A549 (cell line): Measurements from ENCODE around the gene NR5A2. TPM values are rescaled to one million over a fixed set of nuclear protein-coding genes. Genes with fewer than 3 reads are reported as not detected.

Source experiments
- ATAC-seq, 2 experiments: fragments of 200-7000 bp in 1 of 2; fragments of >200 bp in 1 of 2; cut with Nextera tagmentation in 1 of 2; cut with Tn5 transposase in 1 of 2; 3 replicates each; pipeline versions ENCODE4 v1.8.0 to v1.9.1; 2018 to 2020; ENCODE audit warnings: mild to moderate bottlenecking in 1 of 2, moderate library complexity in 1 of 2
- CTCF ChIA-PET: fragments of 300-600 bp; sonication (Branson Sonifier 250); formaldehyde crosslinking; extraction: SDS; loops from one replicate; lab custom pipeline; 2021; ENCODE audit warnings: antibody characterized with exemption, inconsistent platforms; lab: Yijun Ruan, JAX
- POLR2A ChIA-PET: fragments of 350-600 bp; formaldehyde crosslinking; extraction: SDS; loops from one replicate; lab custom pipeline; 2021; ENCODE audit warnings: antibody characterized with exemption, inconsistent platforms; lab: Yijun Ruan, JAX
- DNase-seq, 2 experiments: peaks; one replicate each; pipeline versions ENCODE4 v3.0.0 to v3.0.0-alpha.2; 2011 to 2016; ENCODE audit warnings: low read depth in 1 of 2, low spot score in 1 of 2
- FAIRE-seq: peaks from 2 replicates; lab custom pipeline; 2011; peaks lifted over from hg19 to GRCh38; lab: Jason Lieb, UNC
- H3K27ac ChIP-seq, 2 experiments: fragments of >200 bp; sonication (Bioruptor Twin); formaldehyde crosslinking; 3 replicates each; pipeline ENCODE4 v1.5.1; 2016 to 2017
- H3K4me1 ChIP-seq: fragments of >200 bp; sonication (Bioruptor Twin); formaldehyde crosslinking; 3 replicates; pipeline ENCODE4 v1.6.1; 2016
- H3K4me2 ChIP-seq: fragments of >200 bp; sonication (Bioruptor Twin); formaldehyde crosslinking; 3 replicates; pipeline ENCODE4 v1.6.1; 2016
- H3K4me3 ChIP-seq: fragments of >200 bp; sonication (Bioruptor Twin); formaldehyde crosslinking; 3 replicates; pipeline ENCODE4 v1.5.1; 2016
- H3K9me3 ChIP-seq: fragments of >200 bp; sonication (Bioruptor Twin); formaldehyde crosslinking; 3 replicates; pipeline ENCODE4 v1.6.1; 2016
- CHD2 ChIP-seq: fragments of 150-350 bp; IDR thresholded peaks from 2 replicates; pipeline ENCODE4 v1.6.1; 2014; ENCODE audit warnings: low read length; ENCODE audit not compliant: partially characterized antibody
- CHD4 ChIP-seq: fragments of 200-600 bp; sonication (generic); IDR thresholded peaks from 2 replicates; pipeline ENCODE4 v1.6.1; 2016; ENCODE audit warnings: antibody characterized with exemption, mild to moderate bottlenecking, borderline replicate concordance
- E2F6 ChIP-seq: IDR thresholded peaks from 2 replicates; pipeline ENCODE4 v1.6.1; 2012; ENCODE audit warnings: low read depth, borderline replicate concordance
- EP300 ChIP-seq, 2 experiments: fragments of >200 bp; sonication (Bioruptor Twin); formaldehyde crosslinking; IDR thresholded peaks; 2 replicates in 1 of 2; 3 replicates in 1 of 2; pipeline ENCODE4 v1.6.1; 2016 to 2017
- ESRRA ChIP-seq: fragments of 150-350 bp; IDR thresholded peaks from 2 replicates; pipeline ENCODE4 v1.6.1; 2014; ENCODE audit warnings: mild to moderate bottlenecking, low read length, borderline replicate concordance
- FOSB ChIP-seq: fragments of 250-450 bp; sonication (Bioruptor Pico); IDR thresholded peaks from 2 replicates; pipeline ENCODE4 v1.5.0; 2020; ENCODE audit warnings: mild to moderate bottlenecking, moderate library complexity
- FOSL2 ChIP-seq, 2 experiments: fragments of 450-650 bp in 1 of 2; fragments of >200 bp in 1 of 2; sonication (Bioruptor Twin) in 1 of 2; formaldehyde crosslinking; IDR thresholded peaks; 2 replicates each; pipeline versions ENCODE4 v1.5.0 to v1.6.1; 2016 to 2020; ENCODE audit warnings: mild to moderate bottlenecking in 1 of 2, moderate library complexity in 1 of 2
- FOXS1 ChIP-seq: fragments of 250-450 bp; sonication (Bioruptor Pico); IDR thresholded peaks from 2 replicates; pipeline ENCODE4 v1.5.0; 2020; ENCODE audit warnings: mild to moderate bottlenecking, moderate library complexity
- HOXA7 ChIP-seq: fragments of 250-450 bp; sonication (Bioruptor Pico); IDR thresholded peaks from 2 replicates; pipeline ENCODE4 v1.5.0; 2020; ENCODE audit warnings: mild to moderate bottlenecking, moderate library complexity
- HOXB5 ChIP-seq: fragments of 250-450 bp; sonication (Bioruptor Pico); IDR thresholded peaks from 2 replicates; pipeline ENCODE4 v1.5.0; 2020; ENCODE audit warnings: mild to moderate bottlenecking, moderate library complexity
- JUN ChIP-seq, 2 experiments: fragments of >200 bp; sonication (Bioruptor Twin); formaldehyde crosslinking; IDR thresholded peaks; 2 replicates in 1 of 2; 3 replicates in 1 of 2; pipeline ENCODE4 v1.6.1; 2016 to 2017
- JUNB ChIP-seq: fragments of >200 bp; sonication (Bioruptor Twin); formaldehyde crosslinking; IDR thresholded peaks from 2 replicates; pipeline ENCODE4 v1.6.1; 2016
- MAFK ChIP-seq: fragments of 450-650 bp; IDR thresholded peaks from 2 replicates; pipeline ENCODE4 v1.6.1; 2014; ENCODE audit not compliant: partially characterized antibody
- MAZ ChIP-seq: fragments of 150-350 bp; IDR thresholded peaks from 2 replicates; pipeline ENCODE4 v1.6.1; 2014; ENCODE audit warnings: antibody characterized with exemption, low read depth, low read length, borderline replicate concordance
- MYC ChIP-seq: IDR thresholded peaks from 2 replicates; pipeline ENCODE4 v1.6.1; 2012; ENCODE audit warnings: mild to moderate bottlenecking, inconsistent platforms, low read length, improper control_type of control experiment, borderline replicate concordance
- NFE2L2 ChIP-seq: fragments of 150-350 bp; conservative IDR thresholded peaks from 2 replicates; pipeline ENCODE4 v1.6.1; 2014; ENCODE audit warnings: low read length
- NR3C1 ChIP-seq: fragments of >200 bp; sonication (Bioruptor Twin); formaldehyde crosslinking; IDR thresholded peaks from 3 replicates; pipeline ENCODE4 v1.6.1; 2017
- PHF8 ChIP-seq: fragments of 200-600 bp; sonication (generic); IDR thresholded peaks from 2 replicates; pipeline ENCODE4 v1.6.1; 2016; ENCODE audit warnings: low read depth, mild to moderate bottlenecking, antibody characterized with exemption, moderate library complexity, borderline replicate concordance
- POLR2AphosphoS2 ChIP-seq: conservative IDR thresholded peaks from 2 replicates; pipeline ENCODE4 v1.6.1; 2012; ENCODE audit warnings: low read length, improper control_type of control experiment, inconsistent platforms
- RNF2 ChIP-seq: fragments of 200-600 bp; sonication (generic); IDR thresholded peaks from 2 replicates; pipeline ENCODE4 v1.6.1; 2016; ENCODE audit warnings: low read depth, mild to moderate bottlenecking, antibody characterized with exemption, moderate library complexity, borderline replicate concordance
- SMC3 ChIP-seq: fragments of >200 bp; sonication (Bioruptor Twin); formaldehyde crosslinking; IDR thresholded peaks from 3 replicates; pipeline ENCODE4 v1.6.1; 2018; ENCODE audit warnings: inconsistent platforms
- SREBF2 ChIP-seq: fragments of 450-650 bp; IDR thresholded peaks from 2 replicates; pipeline ENCODE4 v1.6.1; 2014; ENCODE audit warnings: mild to moderate bottlenecking, moderate library complexity
- TP53 ChIP-seq: fragments of 250-450 bp; sonication (Bioruptor Pico); IDR thresholded peaks from 2 replicates; pipeline ENCODE4 v1.5.0; 2021; ENCODE audit warnings: mild to moderate bottlenecking, moderate library complexity
- ZFP36 ChIP-seq: fragments of 450-650 bp; IDR thresholded peaks from 2 replicates; pipeline ENCODE4 v1.6.1; 2014; ENCODE audit warnings: borderline replicate concordance; ENCODE audit not compliant: partially characterized antibody
- ZNF302 ChIP-seq: fragments of 250-450 bp; sonication (Bioruptor Pico); IDR thresholded peaks from 2 replicates; pipeline ENCODE4 v1.9.0; 2021; ENCODE audit warnings: inconsistent platforms, mild to moderate bottlenecking, moderate library complexity
- ZSCAN20 ChIP-seq: fragments of 250-450 bp; sonication (Bioruptor Pico); IDR thresholded peaks from 2 replicates; pipeline ENCODE4 v1.8.0; 2022; ENCODE audit warnings: mild to moderate bottlenecking, moderate library complexity
- WGBS: methylation state at CpG from one replicate; pipeline ENCODE4 v1.1.6; 2017; ENCODE audit errors: missing lambda C conversion rate; 5-methylcytosine and 5-hydroxymethylcytosine counted together
- polyA plus RNA-seq, 4 experiments: library from polyadenylated mRNA; depleted of rRNA in 3 of 4; stranded (reverse); fragments of >200 nt; fragmentation: RNase III in 1 of 4; extraction: RNeasy Plus Mini Kit Qiagen cat#74134 plus additional on column Dnase treatment in 1 of 4; gene quantifications; 2 replicates in 3 of 4; 3 replicates in 1 of 4; pipeline ENCODE4 v1.2.3, GENCODE V29; 2011 to 2017
- TF ChIP-seq, protein P1 (sequence below): fragments of >200 bp; sonication (Bioruptor Twin); formaldehyde crosslinking; IDR thresholded peaks from 3 replicates; pipeline ENCODE4 v1.6.1; 2016

Gene NR5A2
- polyA plus RNA-seq, 2 of the 4 experiments (the other 2 are of a cell fraction), result 12.0 to 24.1 TPM

DNA sequence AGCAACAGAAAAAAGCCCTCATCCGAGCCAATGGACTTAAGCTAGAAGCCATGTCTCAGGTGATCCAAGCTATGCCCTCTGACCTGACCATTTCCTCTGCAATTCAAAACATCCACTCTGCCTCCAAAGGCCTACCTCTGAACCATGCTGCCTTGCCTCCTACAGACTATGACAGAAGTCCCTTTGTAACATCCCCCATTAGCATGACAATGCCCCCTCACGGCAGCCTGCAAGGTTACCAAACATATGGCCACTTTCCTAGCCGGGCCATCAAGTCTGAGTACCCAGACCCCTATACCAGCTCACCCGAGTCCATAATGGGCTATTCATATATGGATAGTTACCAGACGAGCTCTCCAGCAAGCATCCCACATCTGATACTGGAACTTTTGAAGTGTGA, 20.7 kb downstream of the NR5A2 start:
- POLR2A ChIA-PET, result no interaction called here
- CTCF ChIA-PET, result interaction anchor here (0.7 kb wide), 1 partner anchor 28 kb away, joined by 3 read pairs; no protein-coding TSS in a partner anchor
- no peak for TF ChIP-seq CHD4
- no peak for TF ChIP-seq FOSB (CRISPR knock-in tag)
- TF ChIP-seq ESRRA, result no peak
- no peak for TF ChIP-seq RNF2
- TF ChIP-seq ZFP36, result no peak
- TF ChIP-seq NR3C1, result no peak
- TF ChIP-seq ZSCAN20 (CRISPR knock-in tag), result no peak
- TF ChIP-seq JUN (IDR thresholded peaks at IDR 0.05), result no peak
- TF ChIP-seq MAFK, result no peak
- no peak for TF ChIP-seq NFE2L2
- TF ChIP-seq MAZ, result no peak
- TF ChIP-seq HOXA7 (CRISPR knock-in tag), result no peak
- TF ChIP-seq MYC, result no peak
- TF ChIP-seq FOSL2 (IDR thresholded peaks at IDR 0.05), result no peak
- no peak for TF ChIP-seq FOSL2 (CRISPR knock-in tag; IDR thresholded peaks at IDR 0.05)
- TF ChIP-seq EP300 (IDR thresholded peaks at IDR 0.05), result no peak
- TF ChIP-seq POLR2AphosphoS2, result no peak
- no peak for TF ChIP-seq JUNB
- TF ChIP-seq PHF8, result no peak
- TF ChIP-seq, protein P1, sequence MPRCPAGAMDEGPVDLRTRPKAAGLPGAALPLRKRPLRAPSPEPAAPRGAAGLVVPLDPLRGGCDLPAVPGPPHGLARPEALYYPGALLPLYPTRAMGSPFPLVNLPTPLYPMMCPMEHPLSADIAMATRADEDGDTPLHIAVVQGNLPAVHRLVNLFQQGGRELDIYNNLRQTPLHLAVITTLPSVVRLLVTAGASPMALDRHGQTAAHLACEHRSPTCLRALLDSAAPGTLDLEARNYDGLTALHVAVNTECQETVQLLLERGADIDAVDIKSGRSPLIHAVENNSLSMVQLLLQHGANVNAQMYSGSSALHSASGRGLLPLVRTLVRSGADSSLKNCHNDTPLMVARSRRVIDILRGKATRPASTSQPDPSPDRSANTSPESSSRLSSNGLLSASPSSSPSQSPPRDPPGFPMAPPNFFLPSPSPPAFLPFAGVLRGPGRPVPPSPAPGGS, result no peak
- TF ChIP-seq SMC3, result no peak
- no peak for ATAC-seq
- no peak for FAIRE-seq
- no peak overlapping the region for H3K4me2 ChIP-seq
- H3K27ac ChIP-seq, result no peak overlapping the region
- DNase-seq, result no peak
- 89% methylated on average over 4 of the region's 5 CpGs for WGBS
- H3K4me3 ChIP-seq, result no peak overlapping the region
- H3K4me1 ChIP-seq, result peaks cover 24% of the 10 kb centered on the region; the same call in 2 of the 3 replicates
- H3K9me3 ChIP-seq, result no peaks in the 10 kb centered on the region

- H3K27ac ChIP-seq, result no peak overlapping the region
- DNase-seq, result no peak
- ChIA-PET CTCF (no interaction called here), POLR2A (no interaction called here)
- ATAC-seq, result no peak
- H3K4me3 ChIP-seq, result no peak overlapping the region
- TF ChIP-seq SREBF2 (no peak), CHD4 (no peak), MYC (no peak), EP300 (IDR thresholded peaks at IDR 0.05) (no peak), E2F6 (no peak), HOXA7 (CRISPR knock-in tag) (no peak), SMC3 (no peak), CHD2 (no peak), TP53 (CRISPR knock-in tag) (no peak), FOXS1 (CRISPR knock-in tag) (no peak), ZNF302 (no peak), HOXB5 (CRISPR knock-in tag) (no peak)
- WGBS, result 77% methylated on average over 7 of the region's 7 CpGs
- no peaks in the 10 kb centered on the region for H3K9me3 ChIP-seq
- H3K4me2 ChIP-seq, result no peak overlapping the region
- H3K4me1 ChIP-seq, result peaks cover 17% of the 10 kb centered on the region; the same call in 2 of the 3 replicates
- no peak for FAIRE-seq
These were observed 22.3 kb downstream of the NR5A2 start for GRCh38 chr1:200049810-200050209.
